ENCODE measurements around the gene KCNT1. TPM values are rescaled to one million over a fixed set of nuclear protein-coding genes. Genes with fewer than 3 reads are reported as not detected.

The KCNT1 gene
- total and polyA plus RNA-seq, 2 donors (not counting 3 experiments of a cell fraction or from before 2014, with no cell fraction given), result not detected

- TF ChIP-seq POLR2A (IDR thresholded peaks at IDR 0.05; ENCODE audit: low read depth, low read length), result no peak
- no peak overlapping the region for H3K9ac ChIP-seq (replicated peaks; ENCODE audit: extremely low read depth, insufficient read depth, low read length)
- H3K4me1 ChIP-seq (ENCODE audit: control insufficient read depth, extremely low read depth, insufficient read depth, low read length), result no peaks in the 10 kb centered on the region
- ChIA-PET CTCF (no interaction called here), POLR2A (no interaction called here)
- intact Hi-C loops (cut with micrococcal nuclease), result no loop called here
- no peak overlapping the region for H3K4me2 ChIP-seq (ENCODE audit: insufficient read depth, low read length)
- DNase-seq (ENCODE audit: low read depth, low spot score) (no peak), FAIRE-seq (no peak)
- BruUV-seq (replicated peaks), result no TSS peak
- H3K9me1 ChIP-seq (replicated peaks; ENCODE audit: control insufficient read depth, extremely low read depth, insufficient read depth, low read length), result no peaks in the 10 kb centered on the region
- no peak overlapping the region for H2AFZ ChIP-seq (ENCODE audit: low read depth, low read length)
- no peak overlapping the region for H3K27ac ChIP-seq (ENCODE audit: insufficient read depth, low read depth, low read length)
- dilution Hi-C loops (cut with MboI; ENCODE audit: extremely low pct_ligation_motif_present, low sequenced_read_pairs), result no loop called here
- H3K4me3 ChIP-seq (replicated peaks in 1 of 3; ENCODE audit: insufficient read depth in 1 of 3, low read depth in 1 of 3, low read length in 3 of 3), result no peak overlapping the region
- no peaks in the 10 kb centered on the region for H3K79me2 ChIP-seq (ENCODE audit: control insufficient read depth, insufficient read depth, low read length)
- H3K27me3 ChIP-seq (ENCODE audit: control insufficient read depth in 2 of 2, insufficient read depth in 2 of 2, low read length in 2 of 2), result no peaks in the 10 kb centered on the region
- H4K20me1 ChIP-seq (replicated peaks; ENCODE audit: control insufficient read depth, extremely low read depth, insufficient read depth, low read length), result no peaks in the 10 kb centered on the region
- H3K9me3 ChIP-seq (replicated peaks; ENCODE audit: control insufficient read depth, insufficient read depth, low read length), result no peaks in the 10 kb centered on the region
- no peaks in the 10 kb centered on the region for H3K36me3 ChIP-seq (ENCODE audit: control insufficient read depth in 2 of 2, extremely low read depth in 1 of 2, insufficient read depth in 2 of 2, low read length in 2 of 2)
Observed at GRCh38 chr9:135773530-135774238, 71.7 kb downstream of the KCNT1 start.

- H3K27ac ChIP-seq (ENCODE audit: insufficient read depth, low read depth, low read length), result no peak overlapping the region
- ChIA-PET CTCF (no interaction called here), POLR2A (no interaction called here)
- dilution Hi-C loops (cut with MboI; ENCODE audit: extremely low pct_ligation_motif_present, low sequenced_read_pairs), result no loop called here
- no peak overlapping the region for H3K9ac ChIP-seq (replicated peaks; ENCODE audit: extremely low read depth, insufficient read depth, low read length)
- H3K36me3 ChIP-seq (ENCODE audit: control insufficient read depth in 2 of 2, extremely low read depth in 1 of 2, insufficient read depth in 2 of 2, low read length in 2 of 2), result no peaks in the 10 kb centered on the region
- H3K4me1 ChIP-seq (ENCODE audit: control insufficient read depth, extremely low read depth, insufficient read depth, low read length), result no peaks in the 10 kb centered on the region
- intact Hi-C loops (cut with micrococcal nuclease), result no loop called here
- H3K27me3 ChIP-seq (ENCODE audit: control insufficient read depth in 2 of 2, insufficient read depth in 2 of 2, low read length in 2 of 2), result no peaks in the 10 kb centered on the region
- DNase-seq (ENCODE audit: low read depth, low spot score) (no peak), FAIRE-seq (no peak)
- no peak overlapping the region for H2AFZ ChIP-seq (ENCODE audit: low read depth, low read length)
- H3K9me1 ChIP-seq (replicated peaks; ENCODE audit: control insufficient read depth, extremely low read depth, insufficient read depth, low read length), result no peaks in the 10 kb centered on the region
- no peaks in the 10 kb centered on the region for H3K9me3 ChIP-seq (replicated peaks; ENCODE audit: control insufficient read depth, insufficient read depth, low read length)
- no peak overlapping the region for H3K4me2 ChIP-seq (ENCODE audit: insufficient read depth, low read length)
- no peak overlapping the region for H3K4me3 ChIP-seq (replicated peaks in 1 of 3; ENCODE audit: insufficient read depth in 1 of 3, low read depth in 1 of 3, low read length in 3 of 3)
- BruUV-seq (replicated peaks), result no TSS peak
- no peaks in the 10 kb centered on the region for H3K79me2 ChIP-seq (ENCODE audit: control insufficient read depth, insufficient read depth, low read length)
- TF ChIP-seq CTCF (IDR thresholded peaks at IDR 0.05; ENCODE audit: extremely low read depth in 1 of 2, insufficient read depth in 1 of 2, low read depth in 1 of 2, low read length in 2 of 2), result no peak
- no peak for TF ChIP-seq JUN (IDR thresholded peaks at IDR 0.05; ENCODE audit: borderline replicate concordance, insufficient read depth, insufficient read length, low read depth)
- TF ChIP-seq GATA2 (IDR thresholded peaks at IDR 0.05; ENCODE audit: insufficient read depth, insufficient read length, low read depth, low read length), result no peak
- no peak for TF ChIP-seq MAX (IDR thresholded peaks at IDR 0.05; ENCODE audit: insufficient read depth, insufficient read length)
- TF ChIP-seq FOS (IDR thresholded peaks at IDR 0.05; ENCODE audit: borderline replicate concordance, insufficient read depth, low read length), result no peak
- no peak for TF ChIP-seq EZH2 (IDR thresholded peaks at IDR 0.05; ENCODE audit: borderline replicate concordance, low read depth, low read length, severe bottlenecking)
- no peak for TF ChIP-seq MYC (IDR thresholded peaks at IDR 0.05; ENCODE audit: low read depth, low read length)
- TF ChIP-seq POLR2A (IDR thresholded peaks at IDR 0.05; ENCODE audit: low read depth, low read length), result no peak
- no peak for TF ChIP-seq POLR2AphosphoS5 (IDR thresholded peaks at IDR 0.05; ENCODE audit: insufficient read depth, low read depth, low read length)
- no peaks in the 10 kb centered on the region for H4K20me1 ChIP-seq (replicated peaks; ENCODE audit: control insufficient read depth, extremely low read depth, insufficient read depth, low read length)
Observed at GRCh38 chr9:135774239-135774747, 72.3 kb downstream of the KCNT1 start.
